K562 (cell line): Measurements from ENCODE around the gene MFSD6. TPM values are rescaled to one million over a fixed set of nuclear protein-coding genes. Genes with fewer than 3 reads are reported as not detected.

ENCODE experiments used
- ATAC-seq: fragments of 200-7000 bp; cut with Tn5 transposase; 3 replicates; pipeline ENCODE4 v1.9.1; 2020; ENCODE audit warnings: moderate library complexity
- BruUV-seq: library from RNA; stranded (reverse); fragments of 400-500 nt; replicated peaks from 2 replicates; lab custom pipeline; 2021; lab: Mats Ljungman, UMichigan
- CTCF ChIA-PET: fragments of 300-600 bp; formaldehyde crosslinking; extraction: SDS; loops from one replicate; lab custom pipeline; 2021; ENCODE audit warnings: low intra/inter-chr PET ratio; lab: Yijun Ruan, JAX
- POLR2A ChIA-PET: fragments of 300-600, 350-650 bp; sonication (Branson Sonifier 250); formaldehyde crosslinking; extraction: SDS; loops from one replicate; lab custom pipeline; 2021; ENCODE audit warnings: antibody characterized with exemption, inconsistent platforms; lab: Yijun Ruan, JAX
- DNase-seq, 4 experiments: peaks; one replicate each; pipeline versions ENCODE4 v3.0.0 to v3.0.0-alpha.2; 2011 to 2018; ENCODE audit warnings: low spot score in 3 of 4, mixed read lengths in 3 of 4; ENCODE audit errors: extremely low read depth in 1 of 4
- FAIRE-seq: peaks from 2 replicates; lab custom pipeline; 2011; peaks lifted over from hg19 to GRCh38; lab: Jason Lieb, UNC
- H2AFZ ChIP-seq: 2 replicates; pipeline ENCODE4 v1.6.0; 2011; ENCODE audit warnings: low read depth, low read length, control low read depth, inconsistent platforms
- H3K27ac ChIP-seq: fragments of 200-600 bp; 3 replicates; pipeline ENCODE4 v1.8.0; 2011; ENCODE audit warnings: low read depth, mild to moderate bottlenecking, control low read depth, inconsistent platforms, low read length, moderate library complexity, mixed read lengths; ENCODE audit errors: extremely low read depth
- H3K27me3 ChIP-seq, 2 experiments: fragments of 300-600 bp in 1 of 2; 2 replicates in 1 of 2; 3 replicates in 1 of 2; pipeline versions ENCODE4 v1.6.0 to v1.8.0; 2011; ENCODE audit warnings: inconsistent platforms in 2 of 2, low read length in 2 of 2, mild to moderate bottlenecking in 1 of 2, mixed read lengths in 1 of 2, moderate library complexity in 1 of 2; ENCODE audit not compliant: control insufficient read depth in 2 of 2, insufficient read depth in 2 of 2
- H3K36me3 ChIP-seq: fragments of 300-600 bp; 3 replicates; pipeline ENCODE4 v1.8.0; 2011; ENCODE audit warnings: mild to moderate bottlenecking, low read length, inconsistent platforms; ENCODE audit not compliant: control insufficient read depth, insufficient read depth
- H3K4me1 ChIP-seq, 2 experiments: fragments of 200-600 bp in 1 of 2; replicated peaks in 1 of 2; 2 replicates in 1 of 2; 3 replicates in 1 of 2; pipeline versions ENCODE4 v1.5.1 to v1.8.0; 2011; ENCODE audit warnings: inconsistent platforms in 2 of 2, low read length in 2 of 2, mild to moderate bottlenecking in 1 of 2, mixed read lengths in 1 of 2, moderate library complexity in 1 of 2; ENCODE audit not compliant: control insufficient read depth in 2 of 2, insufficient read depth in 2 of 2
- H3K4me2 ChIP-seq: 2 replicates; pipeline ENCODE4 v1.6.1; 2011; ENCODE audit warnings: low read length, control low read depth, inconsistent platforms, mixed read lengths; ENCODE audit not compliant: insufficient read depth
- H3K4me3 ChIP-seq: fragments of 200-600 bp; sonication (generic), shearing (Covaris generic); 2 replicates; pipeline ENCODE4 v1.5.1; 2016; ENCODE audit warnings: control low read depth, inconsistent platforms
- H3K79me2 ChIP-seq: fragments of 200-600 bp; 3 replicates; pipeline ENCODE4 v1.8.0; 2011; ENCODE audit warnings: low read length, inconsistent platforms; ENCODE audit not compliant: control insufficient read depth, insufficient read depth
- H3K9ac ChIP-seq, 2 experiments: 2 replicates each; pipeline versions ENCODE4 v1.6.0 to v1.6.1; 2011; ENCODE audit warnings: low read depth in 2 of 2, low read length in 2 of 2, control low read depth in 1 of 2, inconsistent platforms in 1 of 2, mild to moderate bottlenecking in 1 of 2, mixed read lengths in 1 of 2; ENCODE audit not compliant: insufficient read depth in 1 of 2
- H3K9me1 ChIP-seq: one replicate; pipeline ENCODE4 v1.6.0; 2011; ENCODE audit warnings: inconsistent platforms, mild to moderate bottlenecking, low read length, moderate library complexity; ENCODE audit not compliant: control insufficient read depth, insufficient read depth
- H3K9me3 ChIP-seq: replicated peaks from 2 replicates; pipeline ENCODE4 v1.5.1; 2011; ENCODE audit warnings: low read depth, low read length, inconsistent platforms; ENCODE audit not compliant: control insufficient read depth, insufficient read depth
- H4K20me1 ChIP-seq: replicated peaks from 2 replicates; pipeline ENCODE4 v1.6.1; 2011; ENCODE audit warnings: low read length, inconsistent platforms, mixed read lengths; ENCODE audit not compliant: control insufficient read depth, insufficient read depth
- CEBPB ChIP-seq: fragments of 450-650 bp; IDR thresholded peaks from 2 replicates; pipeline ENCODE4 v1.6.1; 2016; ENCODE audit warnings: missing genetic modification characterization, missing compliant biosample characterization
- MGA ChIP-seq: fragments of 450-650 bp; IDR thresholded peaks from 2 replicates; pipeline ENCODE4 v1.6.1; 2016; ENCODE audit warnings: mild to moderate bottlenecking, moderate library complexity
- WGBS: fragments of 100-300 bp; shearing (Covaris generic); methylation state at CpG from one replicate; pipeline ENCODE4 v1.1.6; 2016; ENCODE audit warnings: low coverage, mixed read lengths; ENCODE audit not compliant: insufficient coverage; ENCODE audit errors: missing lambda C conversion rate; 5-methylcytosine and 5-hydroxymethylcytosine counted together
- in situ Hi-C: fragments of 300-500 bp; cut with MboI; formaldehyde crosslinking; loops from 4 replicates; pipeline ENCODE4 v1.15.0; 2018; ENCODE audit warnings: inconsistent platforms, mixed read lengths
- intact Hi-C: fragments of 100-400 bp; cut with micrococcal nuclease; formaldehyde crosslinking; loops from 2 replicates; pipeline ENCODE4 v1.14.2; 2022
- polyA plus RNA-seq, 8 experiments: library from polyadenylated mRNA; depleted of rRNA in 4 of 8; stranded (reverse) in 5 of 8; unstranded in 3 of 8; fragments of >200 nt; fragmentation: Nextera tagmentation in 2 of 8; fragmentation: Illumina TruSeq in 1 of 8; extraction: Ambion mirVana in 2 of 8; extraction: Trizol in 1 of 8; gene quantifications; 2 replicates each; pipeline versions ENCODE4 v1.2.1 to v1.2.3, GENCODE V29; 2011 to 2014; ENCODE audit warnings: inconsistent platforms in 1 of 8, missing spikeins in 1 of 8
- total RNA-seq, 7 experiments: library from RNA; depleted of rRNA in 6 of 7; stranded (reverse); fragments of >200 nt in 6 of 7; fragmentation: Illumina TruSeq in 2 of 7; extraction: Trizol in 2 of 7; gene quantifications; 2 replicates each; pipeline versions ENCODE4 v1.2.1 to v1.2.3, GENCODE V29; 2011 to 2021; ENCODE audit warnings: low replicate concordance in 1 of 7

Gene MFSD6
- total and polyA plus RNA-seq, 9 of the 15 experiments (the other 6 are each of a cell fraction or from before 2014, with no cell fraction given): 1.1 to 7.9 (median 4.4) TPM

- no peak for FAIRE-seq
- Histone ChIP-seq H4K20me1 (no peaks in the 10 kb centered on the region), H3K79me2 (no peaks in the 10 kb centered on the region), H3K4me1 (no peaks in the 10 kb centered on the region), H3K9ac (no peak overlapping the region), H2AFZ (no peak overlapping the region), H3K27me3 (no peaks in the 10 kb centered on the region), H3K4me2 (no peak overlapping the region), H3K27ac (no peak overlapping the region), H3K9me1 (no peaks in the 10 kb centered on the region)
- intact Hi-C loops: no loop called here
- POLR2A ChIA-PET: no interaction called here
- 100% methylated on average over 1 of the region's 1 CpG for WGBS
- in situ Hi-C loops: no loop called here
- CTCF ChIA-PET: no interaction called here
- peak; percentile 50 for TF ChIP-seq CEBPB (tag)
- no peak for TF ChIP-seq MGA
- TF ChIP-seq, all 486 proteins: peak for 1
- no peaks in the 10 kb centered on the region for H3K9me3 ChIP-seq
- H3K4me3 ChIP-seq: no peak overlapping the region
- DNase-seq (no peak), ATAC-seq (no peak)
- no TSS peak for BruUV-seq
- H3K36me3 ChIP-seq: no peaks in the 10 kb centered on the region
Observed at GRCh38 chr2:190514676-190515075, 106.5 kb downstream of the MFSD6 start.
